HG03469 (cell line): ENCODE results near the gene DIP2B.

ENCODE experiments used
- ATAC-seq: cut with Tn5 transposase; IDR thresholded peaks from one replicate; pipeline ENCODE4 v1.9.1; 2021; ENCODE audit warnings: mild to moderate bottlenecking, moderate library complexity, moderate number of reproducible peaks; ENCODE audit not compliant: unreplicated experiment

DIP2B gene

GRCh38 chr12:50571786-50572185, 67.0 kb downstream of the DIP2B start:
- ATAC-seq: no peak

- no peak for ATAC-seq
These were observed 67.5 kb downstream of the DIP2B start for GRCh38 chr12:50572287-50572686.

GRCh38 chr12:50572760-50573159, 68.0 kb downstream of the DIP2B start:
- no peak for ATAC-seq

- no peak for ATAC-seq
These were observed 68.5 kb downstream of the DIP2B start for GRCh38 chr12:50573271-50573670.

- ATAC-seq: no peak
These were observed 70.0 kb downstream of the DIP2B start for GRCh38 chr12:50574601-50575348.

GRCh38 chr12:50579757-50580267, 75.0 kb downstream of the DIP2B start:
- no peak for ATAC-seq

GRCh38 chr12:50580436-50580835, 75.7 kb downstream of the DIP2B start:
- no peak for ATAC-seq

- ATAC-seq: no peak
These were observed 76.7 kb downstream of the DIP2B start for GRCh38 chr12:50581226-50582184.

- ATAC-seq: no peak
These were observed 79.3 kb downstream of the DIP2B start for GRCh38 chr12:50584135-50584534.

- no peak for ATAC-seq
These were observed 85.1 kb downstream of the DIP2B start for GRCh38 chr12:50589650-50590435.

- no peak for ATAC-seq
These were observed 86.1 kb downstream of the DIP2B start for GRCh38 chr12:50590869-50591268.

GRCh38 chr12:50595667-50596066, 90.9 kb downstream of the DIP2B start:
- ATAC-seq: no peak

- peak; percentile 72 for ATAC-seq
These were observed 92.7 kb downstream of the DIP2B start for GRCh38 chr12:50597200-50598195.

GRCh38 chr12:50598321-50598862, 93.6 kb downstream of the DIP2B start:
- no peak for ATAC-seq

- no peak for ATAC-seq
These were observed 94.7 kb downstream of the DIP2B start for GRCh38 chr12:50599366-50600095.

- no peak for ATAC-seq
These were observed 95.6 kb downstream of the DIP2B start for GRCh38 chr12:50600364-50600763.

GRCh38 chr12:50603817-50604639, 99.2 kb downstream of the DIP2B start:
- ATAC-seq: no peak

GRCh38 chr12:50604640-50604920, 99.8 kb downstream of the DIP2B start:
- ATAC-seq: no peak
